GM19351 (cell line): ENCODE results near the gene RPL3.

ENCODE experiments used
- ATAC-seq: cut with Tn5 transposase; IDR thresholded peaks from one replicate; pipeline ENCODE4 v1.9.1; 2021; ENCODE audit warnings: mild to moderate bottlenecking, moderate library complexity; ENCODE audit not compliant: unreplicated experiment

RPL3 gene

DNA sequence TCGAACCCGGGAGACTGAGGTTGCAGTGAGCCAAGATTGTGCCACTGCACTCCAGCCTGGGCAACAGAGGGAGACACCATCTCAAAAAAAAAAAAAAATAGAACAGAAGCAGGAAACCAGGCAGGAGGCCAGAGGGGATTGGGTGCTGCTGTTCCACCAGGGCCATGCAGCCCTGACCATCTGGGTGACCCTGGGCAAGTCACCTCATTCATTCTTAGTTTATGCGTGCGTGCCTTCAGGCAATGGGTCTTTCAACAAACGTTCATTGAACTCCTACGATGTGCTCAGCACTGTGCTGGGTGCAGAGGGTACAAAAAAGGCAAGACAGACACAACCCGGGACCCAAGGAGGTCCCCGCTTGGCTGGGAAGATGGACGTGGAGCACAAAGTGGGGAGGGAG is 18.3 kb downstream of the RPL3 start:
- ATAC-seq = no peak

GRCh38 chr22:39300186-39300830 is 19.1 kb downstream of the RPL3 start:
- ATAC-seq = no peak

GRCh38 chr22:39299829-39300178 is 19.6 kb downstream of the RPL3 start:
- ATAC-seq = no peak

GRCh38 chr22:39298241-39298987 is 21.0 kb downstream of the RPL3 start:
- ATAC-seq = no peak

- no peak for ATAC-seq
Measured at GRCh38 chr22:39297490-39298240, 21.8 kb downstream of the RPL3 start.

- no peak for ATAC-seq
Measured at GRCh38 chr22:39296981-39297489, 22.4 kb downstream of the RPL3 start.

DNA sequence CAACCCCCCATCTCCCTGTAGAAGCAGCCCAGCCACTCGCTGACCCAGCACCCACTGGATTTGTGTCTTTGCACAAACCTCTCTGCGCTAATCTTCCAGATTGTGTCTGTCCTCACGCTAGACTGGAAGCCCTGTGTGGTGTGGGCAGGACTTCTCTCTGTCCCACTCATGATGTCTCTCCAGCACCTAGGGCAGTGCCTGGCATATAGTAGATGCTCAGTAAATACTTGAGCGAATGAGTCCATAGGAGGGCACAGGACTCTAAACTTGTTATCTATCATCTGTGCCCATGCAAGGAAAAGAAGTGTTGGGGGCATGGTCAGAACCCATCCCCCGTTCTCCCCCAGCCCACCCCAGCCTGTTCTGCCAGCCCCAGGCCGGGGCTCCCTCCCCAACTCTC is 22.9 kb downstream of the RPL3 start:
- no peak for ATAC-seq

DNA sequence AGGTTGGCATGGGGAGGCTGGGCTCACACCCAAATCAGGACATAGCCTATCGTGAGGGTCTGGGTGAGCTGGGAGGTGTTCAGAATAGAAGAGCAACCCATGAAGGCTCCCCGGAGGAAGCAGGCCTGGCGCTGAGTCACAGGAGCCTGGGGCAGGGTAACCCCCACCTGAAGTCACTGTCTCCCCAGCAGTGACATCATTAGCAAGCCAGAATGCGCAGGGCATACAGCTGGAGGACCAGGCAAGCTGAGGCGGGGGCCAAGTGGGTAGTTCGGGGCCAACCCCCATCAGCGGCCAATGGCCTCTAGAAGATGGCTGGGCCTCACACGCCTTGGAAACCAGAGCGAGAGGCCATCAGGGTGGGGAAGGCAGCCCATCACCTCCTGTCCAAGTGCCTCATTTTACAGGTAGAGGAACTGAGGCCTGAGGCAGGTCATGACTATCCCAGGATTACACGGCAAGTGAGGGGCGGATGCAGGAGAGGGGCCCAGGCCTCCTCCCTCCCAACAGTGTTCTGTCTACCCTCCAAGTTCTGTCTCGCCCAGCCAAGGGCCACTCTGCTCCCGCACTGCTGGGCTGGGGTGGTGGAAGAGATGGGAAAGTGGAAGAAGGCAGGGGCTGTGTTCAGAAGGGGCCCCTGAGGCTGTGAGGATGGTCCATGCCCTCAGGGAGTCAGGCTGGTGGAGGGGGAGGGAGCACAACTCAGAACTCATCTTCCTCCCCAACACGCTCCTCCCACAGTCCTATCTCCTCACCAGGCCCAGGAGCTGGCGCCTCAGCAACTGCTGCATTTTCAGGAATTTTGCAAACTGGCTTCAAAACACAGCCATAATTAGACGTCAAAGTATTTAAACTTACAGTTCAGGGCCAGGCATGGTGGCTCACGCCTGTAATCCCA is 24.6 kb downstream of the RPL3 start:
- ATAC-seq = no peak

GRCh38 chr22:39293766-39294368 is 25.6 kb downstream of the RPL3 start:
- ATAC-seq = no peak

DNA sequence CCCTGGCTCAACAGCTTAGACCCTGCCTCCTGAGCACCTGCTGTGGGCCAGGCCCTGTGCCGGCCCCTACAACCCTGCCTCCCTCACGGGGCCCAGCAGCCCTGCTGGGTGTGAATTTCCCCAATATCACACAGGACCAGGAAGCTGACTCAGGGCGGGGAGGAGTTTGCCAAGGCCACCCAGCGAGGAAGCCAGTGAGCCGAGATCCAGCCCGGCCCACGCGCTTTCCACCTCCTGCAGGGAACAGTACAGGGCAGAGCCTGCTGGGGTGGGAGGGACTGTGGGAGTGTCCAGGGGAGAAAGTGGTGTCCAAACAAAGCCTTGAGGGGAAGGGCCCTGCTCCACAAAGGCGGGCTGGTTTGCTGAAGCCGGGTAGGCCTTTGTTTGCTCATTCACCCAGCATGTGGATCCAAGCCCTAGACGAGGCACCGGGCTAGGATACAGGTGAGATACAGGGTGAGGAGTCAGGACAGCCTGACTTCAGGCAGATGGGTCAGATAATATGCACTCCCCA is 26.8 kb downstream of the RPL3 start:
- no peak for ATAC-seq

DNA sequence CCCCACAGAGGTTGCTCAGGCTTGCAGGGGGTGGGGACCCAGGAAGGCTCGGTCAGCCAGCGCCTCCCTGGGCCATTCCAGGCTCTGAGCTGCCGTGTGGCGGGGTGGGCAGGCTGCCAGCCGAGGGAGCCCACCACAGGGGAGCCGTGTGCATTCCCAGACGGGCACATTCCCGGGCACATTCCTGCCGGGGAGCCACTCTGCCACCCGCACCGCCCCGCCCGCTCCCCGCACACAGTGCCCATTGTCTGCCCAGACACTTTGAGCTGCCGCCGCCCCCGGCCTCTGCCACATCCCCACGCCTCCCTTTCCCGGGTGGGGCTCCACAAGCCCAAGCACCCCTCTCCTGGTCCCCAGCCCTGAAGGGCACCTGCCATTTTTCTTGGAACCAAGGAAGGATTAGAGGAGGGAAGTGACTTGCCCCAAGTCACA is 27.4 kb downstream of the RPL3 start:
- ATAC-seq = no peak

- no peak for ATAC-seq
Measured at GRCh38 chr22:39291523-39291922, 27.9 kb downstream of the RPL3 start.

- ATAC-seq = no peak
Measured at GRCh38 chr22:39290724-39291161, 28.7 kb downstream of the RPL3 start.

GRCh38 chr22:39289975-39290720 is 29.3 kb downstream of the RPL3 start:
- ATAC-seq = no peak

- no peak for ATAC-seq
Measured at GRCh38 chr22:39289533-39289932, 29.9 kb downstream of the RPL3 start.

DNA sequence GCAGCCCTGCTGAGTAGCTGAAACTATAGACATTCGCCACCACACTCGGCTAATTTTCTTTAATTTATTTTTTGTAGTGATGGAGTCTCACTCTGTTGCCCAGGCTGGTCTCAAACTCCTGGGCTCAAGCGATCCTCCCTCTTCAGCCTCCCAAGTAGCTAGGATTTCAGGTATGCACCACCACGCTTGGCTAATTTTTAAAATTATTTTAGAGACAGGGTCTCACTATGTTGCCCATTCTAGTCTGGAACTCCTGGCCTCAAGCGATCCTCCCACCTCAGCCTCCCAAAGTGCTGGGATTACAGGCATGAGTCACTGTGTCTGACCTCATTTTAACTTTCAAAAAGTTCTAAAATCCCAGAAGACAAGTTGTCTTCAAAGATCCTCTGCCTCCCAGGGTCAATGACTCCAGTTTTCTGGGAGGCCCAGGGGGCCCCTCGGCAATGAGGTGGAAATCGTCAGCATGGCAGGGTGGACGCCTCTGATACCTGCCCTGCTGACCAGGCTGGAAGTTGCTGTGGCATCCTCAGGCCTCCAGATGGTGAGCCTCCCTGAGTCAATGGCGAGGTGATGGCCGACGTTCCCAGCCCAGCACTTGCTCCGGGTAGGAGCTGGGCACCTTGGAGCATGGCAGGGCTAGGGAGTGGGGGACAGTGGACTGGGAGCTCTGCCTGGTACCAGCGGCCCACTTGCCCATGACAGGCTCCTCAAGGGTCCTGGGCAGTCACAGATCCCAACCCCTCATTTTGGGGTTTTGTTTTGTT is 31.1 kb downstream of the RPL3 start:
- ATAC-seq = no peak

DNA sequence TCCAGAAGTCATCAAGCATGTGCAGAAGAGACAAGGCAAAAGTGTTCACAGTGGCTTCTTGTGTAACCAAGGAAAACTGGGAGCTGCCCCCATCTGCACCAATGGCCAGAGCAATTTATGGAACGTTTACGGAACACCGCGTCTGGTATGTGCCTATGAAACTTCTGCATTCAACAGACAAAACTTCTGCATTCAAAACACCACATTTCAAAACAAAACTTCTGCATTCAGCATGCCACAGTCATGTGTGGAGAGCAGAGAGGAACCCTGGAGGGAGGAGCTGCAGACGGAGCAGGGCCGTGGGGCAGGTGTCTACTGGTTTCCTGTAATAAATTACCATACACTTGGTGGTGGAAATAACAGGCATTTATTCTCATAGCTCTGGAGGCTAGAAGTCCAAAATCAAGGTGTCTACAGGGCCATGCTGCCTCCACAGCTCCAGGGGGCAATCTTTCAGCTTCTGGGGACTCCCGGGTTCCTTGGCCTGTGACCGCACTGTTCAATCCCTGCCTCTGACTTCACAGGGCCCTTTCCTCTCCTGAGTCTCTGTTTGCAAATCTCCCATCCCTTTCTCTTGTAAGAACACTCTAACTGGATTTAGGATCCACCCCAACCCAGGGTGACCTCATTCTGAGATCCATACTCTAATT is 32.2 kb downstream of the RPL3 start:
- ATAC-seq = no peak

- ATAC-seq = no peak
Measured at GRCh38 chr22:39284983-39285382, 34.4 kb downstream of the RPL3 start.
